WTC11 (cell line): Measurements from ENCODE around the gene KLC4.

Experiments
- CTCF ChIP-seq: fragments of 200-600 bp; IDR thresholded peaks from 2 replicates; pipeline ENCODE4 v1.8.0; 2022; ENCODE audit warnings: antibody characterized with exemption
- GABPB1 ChIP-seq: sonication (generic); formaldehyde crosslinking; IDR thresholded peaks from 2 replicates; pipeline ENCODE4 v1.8.1; 2023; ENCODE audit warnings: mild to moderate bottlenecking, missing genetic modification reagents
- RELA ChIP-seq: sonication (generic); formaldehyde crosslinking; IDR thresholded peaks from 2 replicates; pipeline ENCODE4 v1.8.1; 2022; ENCODE audit warnings: missing genetic modification reagents, mild to moderate bottlenecking, borderline replicate concordance
- TEAD1 ChIP-seq: sonication (generic); formaldehyde crosslinking; IDR thresholded peaks from 2 replicates; pipeline ENCODE4 v1.8.0; 2022; ENCODE audit warnings: mild to moderate bottlenecking, missing genetic modification reagents
- USF2 ChIP-seq: sonication (generic); formaldehyde crosslinking; IDR thresholded peaks from 2 replicates; pipeline ENCODE4 v1.8.1; 2023; ENCODE audit warnings: mild to moderate bottlenecking, missing genetic modification reagents, moderate library complexity
- ZNF423 ChIP-seq: fragments of 250-450 bp; sonication (Bioruptor Pico); IDR thresholded peaks from 2 replicates; pipeline ENCODE4 v2.1.2; 2022; ENCODE audit warnings: mild to moderate bottlenecking, moderate library complexity

GRCh38 chr6:43101497-43101896, 42.1 kb downstream of the KLC4 start:
- TF ChIP-seq USF2 (CRISPR knock-in tag) (no peak), RELA (no peak), CTCF (no peak), ZNF423 (no peak), TEAD1 (CRISPR knock-in tag) (no peak), GABPB1 (no peak)
